Astrocyte (in vitro differentiated cells and primary cell): ENCODE results near the gene MTCH2. TPM values are rescaled to one million over a fixed set of nuclear protein-coding genes. Genes with fewer than 3 reads are reported as not detected.

Source experiments
- DNase-seq: peaks from one replicate; pipeline ENCODE4 v3.0.0-alpha.2; 2010; ENCODE audit warnings: low read depth
- FAIRE-seq: peaks from 2 replicates; lab custom pipeline; 2011; peaks lifted over from hg19 to GRCh38; lab: Jason Lieb, UNC
- H2AFZ ChIP-seq: 2 replicates; pipeline ENCODE4 v1.6.0; 2012; ENCODE audit warnings: low read depth, low read length, inconsistent platforms
- H3K27ac ChIP-seq: 2 replicates; pipeline ENCODE4 v1.5.1; 2011; ENCODE audit warnings: low read depth, low read length, inconsistent platforms
- H3K27me3 ChIP-seq: 2 replicates; pipeline ENCODE4 v1.6.0; 2011; ENCODE audit warnings: low read length, inconsistent platforms; ENCODE audit not compliant: insufficient read depth
- H3K36me3 ChIP-seq: 2 replicates; pipeline ENCODE4 v1.5.1; 2011; ENCODE audit warnings: low read length, inconsistent platforms; ENCODE audit not compliant: insufficient read depth
- H3K4me1 ChIP-seq: 2 replicates; pipeline ENCODE4 v1.5.1; 2011; ENCODE audit warnings: low read length, inconsistent platforms; ENCODE audit not compliant: insufficient read depth
- H3K4me2 ChIP-seq: 2 replicates; pipeline ENCODE4 v1.6.0; 2012; ENCODE audit warnings: low read length, inconsistent platforms
- H3K4me3 ChIP-seq: 2 replicates; pipeline ENCODE4 v1.5.1; 2011; ENCODE audit warnings: low read depth, mild to moderate bottlenecking, low read length, inconsistent platforms; ENCODE audit not compliant: insufficient read depth
- H3K79me2 ChIP-seq: 2 replicates; pipeline ENCODE4 v1.6.0; 2012; ENCODE audit warnings: mild to moderate bottlenecking, low read length, inconsistent platforms; ENCODE audit not compliant: insufficient read depth
- H3K9ac ChIP-seq: 2 replicates; pipeline ENCODE4 v1.6.0; 2012; ENCODE audit warnings: mild to moderate bottlenecking, low read length, inconsistent platforms
- H3K9me3 ChIP-seq: 2 replicates; pipeline ENCODE4 v1.5.1; 2012; ENCODE audit warnings: low read depth, mild to moderate bottlenecking, low read length, inconsistent platforms; ENCODE audit not compliant: insufficient read depth
- H4K20me1 ChIP-seq: 2 replicates; pipeline ENCODE4 v1.6.0; 2012; ENCODE audit warnings: low read length, inconsistent platforms; ENCODE audit not compliant: insufficient read depth
- H3K27ac Mint-ChIP-seq: one replicate; pipeline ENCODE4 v1.8.0; 2021; ENCODE audit warnings: mild to moderate bottlenecking, mixed read lengths; ENCODE audit not compliant: unreplicated experiment
- H3K27me3 Mint-ChIP-seq: one replicate; pipeline ENCODE4 v1.8.0; 2021; ENCODE audit warnings: low read depth, mixed read lengths; ENCODE audit not compliant: unreplicated experiment
- H3K36me3 Mint-ChIP-seq: one replicate; pipeline ENCODE4 v1.8.0; 2021; ENCODE audit warnings: low read depth, mixed read lengths; ENCODE audit not compliant: unreplicated experiment
- H3K4me1 Mint-ChIP-seq: one replicate; pipeline ENCODE4 v1.8.0; 2021; ENCODE audit warnings: low read depth, mixed read lengths; ENCODE audit not compliant: unreplicated experiment
- H3K4me3 Mint-ChIP-seq: one replicate; pipeline ENCODE4 v1.8.0; 2021; ENCODE audit warnings: mild to moderate bottlenecking, moderate library complexity, mixed read lengths; ENCODE audit not compliant: unreplicated experiment
- H3K9me3 Mint-ChIP-seq: one replicate; pipeline ENCODE4 v1.8.0; 2021; ENCODE audit warnings: mild to moderate bottlenecking, mixed read lengths; ENCODE audit not compliant: unreplicated experiment
- EZH2 ChIP-seq: IDR thresholded peaks from 2 replicates; pipeline ENCODE4 v1.6.1; 2012; ENCODE audit warnings: mild to moderate bottlenecking, low read length, inconsistent platforms; ENCODE audit not compliant: insufficient read depth
- total RNA-seq: library from RNA; stranded (reverse); gene quantifications from 2 replicates; pipeline ENCODE4 v1.2.1, GENCODE V29; 2021
- TF ChIP-seq, protein P1 (sequence below): IDR thresholded peaks from 2 replicates; pipeline ENCODE4 v1.5.1; 2011; ENCODE audit warnings: low read depth, mild to moderate bottlenecking, inconsistent platforms, low read length, moderate library complexity; ENCODE audit not compliant: insufficient read depth

The MTCH2 gene
- total RNA-seq, 1 donor from 2014 or later, result 103 TPM

DNA sequence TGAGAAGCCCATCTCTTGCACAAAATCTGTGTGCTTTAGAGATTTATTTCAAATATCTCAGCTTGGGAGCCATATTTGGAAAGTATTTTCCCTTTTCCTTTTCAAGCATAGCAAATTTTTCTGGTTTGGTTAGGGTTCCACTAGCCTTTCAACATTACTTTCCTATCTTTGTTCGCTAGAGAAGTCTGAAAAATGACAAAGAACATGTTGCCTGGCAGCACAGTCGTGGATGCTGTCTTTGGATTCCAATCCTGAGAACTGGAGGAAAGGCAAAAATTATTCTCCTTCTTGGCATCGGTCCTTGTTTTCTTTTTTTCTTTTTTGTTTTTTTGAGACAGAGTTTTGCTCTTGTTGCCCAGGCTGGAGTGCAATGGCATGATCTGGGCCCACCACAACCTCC lies 6.9 kb upstream of the MTCH2 start:
- Mint-ChIP-seq H3K27me3 (no peaks in the 10 kb centered on the region), H3K36me3 (no peaks in the 10 kb centered on the region)
- DNase-seq, result no peak

DNA sequence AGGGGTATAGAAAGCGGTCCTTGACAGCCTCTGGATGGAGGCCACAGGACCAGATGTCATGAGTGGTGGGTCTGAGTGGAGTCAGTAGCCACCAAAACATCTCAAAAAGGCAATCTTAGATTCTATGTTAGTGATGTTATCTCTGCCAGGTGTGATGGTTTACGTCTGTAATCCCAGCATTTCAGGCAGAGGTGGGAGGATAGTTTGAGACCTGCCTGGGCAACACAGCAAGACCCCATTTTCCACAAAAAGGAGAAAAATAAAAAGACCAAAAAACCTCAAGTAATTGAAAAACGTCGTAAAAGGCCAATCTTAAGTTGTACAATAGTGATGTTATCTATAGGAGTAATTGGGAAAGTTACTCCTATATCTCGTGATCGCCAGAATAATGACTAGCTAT lies 3.7 kb upstream of the MTCH2 start:
- Histone ChIP-seq H3K4me2 (no peak overlapping the region), H3K4me1 (peaks cover 6% of the 10 kb centered on the region), H3K9me3 (no peaks in the 10 kb centered on the region), H3K27ac (no peak overlapping the region), H3K4me3 (no peak overlapping the region), H2AFZ (no peak overlapping the region), H3K36me3 (no peaks in the 10 kb centered on the region), H4K20me1 (peaks cover 2% of the 10 kb centered on the region), H3K27me3 (no peaks in the 10 kb centered on the region), H3K9ac (no peak overlapping the region), H3K79me2 (peaks cover 14% of the 10 kb centered on the region)
- peaks cover 2% of the 10 kb centered on the region for H3K36me3 Mint-ChIP-seq
- no peak overlapping the region for H3K4me3 Mint-ChIP-seq
- no peak for TF ChIP-seq EZH2
- TF ChIP-seq, protein P1, sequence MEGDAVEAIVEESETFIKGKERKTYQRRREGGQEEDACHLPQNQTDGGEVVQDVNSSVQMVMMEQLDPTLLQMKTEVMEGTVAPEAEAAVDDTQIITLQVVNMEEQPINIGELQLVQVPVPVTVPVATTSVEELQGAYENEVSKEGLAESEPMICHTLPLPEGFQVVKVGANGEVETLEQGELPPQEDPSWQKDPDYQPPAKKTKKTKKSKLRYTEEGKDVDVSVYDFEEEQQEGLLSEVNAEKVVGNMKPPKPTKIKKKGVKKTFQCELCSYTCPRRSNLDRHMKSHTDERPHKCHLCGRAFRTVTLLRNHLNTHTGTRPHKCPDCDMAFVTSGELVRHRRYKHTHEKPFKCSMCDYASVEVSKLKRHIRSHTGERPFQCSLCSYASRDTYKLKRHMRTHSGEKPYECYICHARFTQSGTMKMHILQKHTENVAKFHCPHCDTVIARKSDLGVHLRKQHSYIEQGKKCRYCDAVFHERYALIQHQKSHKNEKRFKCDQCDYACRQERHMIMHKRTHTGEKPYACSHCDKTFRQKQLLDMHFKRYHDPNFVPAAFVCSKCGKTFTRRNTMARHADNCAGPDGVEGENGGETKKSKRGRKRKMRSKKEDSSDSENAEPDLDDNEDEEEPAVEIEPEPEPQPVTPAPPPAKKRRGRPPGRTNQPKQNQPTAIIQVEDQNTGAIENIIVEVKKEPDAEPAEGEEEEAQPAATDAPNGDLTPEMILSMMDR, result no peak
- peaks cover 6% of the 10 kb centered on the region for H3K4me1 Mint-ChIP-seq
- H3K27me3 Mint-ChIP-seq, result no peaks in the 10 kb centered on the region
- DNase-seq (no peak), FAIRE-seq (no peak)
- peaks cover 3% of the 10 kb centered on the region for H3K9me3 Mint-ChIP-seq
- no peak overlapping the region for H3K27ac Mint-ChIP-seq

More for the DNA sequence above, 6.9 kb upstream of the MTCH2 start:
- Mint-ChIP-seq H3K27ac (no peak overlapping the region), H3K4me1 (no peaks in the 10 kb centered on the region), H3K9me3 (peaks cover 6% of the 10 kb centered on the region), H3K4me3 (no peak overlapping the region)
- no peak for FAIRE-seq
- H3K9me3 ChIP-seq, result peaks cover 3% of the 10 kb centered on the region
- H3K9ac ChIP-seq, result no peak overlapping the region
- no peaks in the 10 kb centered on the region for H4K20me1 ChIP-seq
- TF ChIP-seq, protein P1, result no peak
- no peak for TF ChIP-seq EZH2
- no peak overlapping the region for H3K4me2 ChIP-seq
- no peak overlapping the region for H3K4me3 ChIP-seq
- no peaks in the 10 kb centered on the region for H3K27me3 ChIP-seq
- H3K27ac ChIP-seq, result no peak overlapping the region
- H2AFZ ChIP-seq, result no peak overlapping the region
- no peaks in the 10 kb centered on the region for H3K36me3 ChIP-seq
- H3K4me1 ChIP-seq, result no peaks in the 10 kb centered on the region
- H3K79me2 ChIP-seq, result no peaks in the 10 kb centered on the region

DNA sequence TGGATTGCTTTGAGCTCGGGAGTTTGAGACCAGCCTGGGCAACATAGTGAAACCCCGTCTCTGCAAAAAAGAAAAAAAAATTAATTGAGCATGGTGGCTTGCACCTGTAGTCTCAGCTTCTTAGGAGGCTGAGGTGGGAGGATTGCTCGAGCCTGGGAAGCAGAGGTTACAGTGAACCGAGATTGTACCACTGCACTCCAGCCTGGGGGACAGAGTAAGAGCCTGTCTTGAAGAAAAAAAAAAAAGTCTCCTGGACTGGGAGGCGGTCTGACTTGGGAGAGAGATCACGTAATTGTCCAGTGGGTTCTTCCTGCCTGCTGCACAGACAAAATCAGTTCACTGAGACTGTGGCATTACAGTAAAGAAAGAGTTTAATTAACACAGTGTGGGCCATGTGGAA lies 3.1 kb upstream of the MTCH2 start:
- H4K20me1 ChIP-seq, result peaks cover 3% of the 10 kb centered on the region
- no peak overlapping the region for H3K4me3 ChIP-seq
- no peak overlapping the region for H3K27ac ChIP-seq
- no peaks in the 10 kb centered on the region for H3K27me3 ChIP-seq
- H3K9me3 ChIP-seq, result no peaks in the 10 kb centered on the region
- peaks cover 19% of the 10 kb centered on the region for H3K79me2 ChIP-seq
- DNase-seq, result no peak
- H3K4me1 ChIP-seq, result peaks cover 8% of the 10 kb centered on the region
- H3K27me3 Mint-ChIP-seq, result no peaks in the 10 kb centered on the region
- no peak overlapping the region for H2AFZ ChIP-seq
- no peak overlapping the region for H3K9ac ChIP-seq
- H3K36me3 Mint-ChIP-seq, result peaks cover 2% of the 10 kb centered on the region
- no peaks in the 10 kb centered on the region for H3K9me3 Mint-ChIP-seq
- FAIRE-seq, result no peak
- no peak overlapping the region for H3K4me2 ChIP-seq
- no peak overlapping the region for H3K27ac Mint-ChIP-seq
- no peak overlapping the region for H3K4me3 Mint-ChIP-seq
- TF ChIP-seq, protein P1, result no peak
- TF ChIP-seq EZH2, result no peak
- no peaks in the 10 kb centered on the region for H3K36me3 ChIP-seq
- H3K4me1 Mint-ChIP-seq, result peaks cover 8% of the 10 kb centered on the region
